NCI-H2029 treated with DMSO at 0.1 percent for 48 hours (cell line): ENCODE measurements around the gene JMJD8.

Experiments used
- DNase-seq: peaks from one replicate; lab custom pipeline; 2025; lab: John Stamatoyannopoulos, UW

The JMJD8 gene

DNA sequence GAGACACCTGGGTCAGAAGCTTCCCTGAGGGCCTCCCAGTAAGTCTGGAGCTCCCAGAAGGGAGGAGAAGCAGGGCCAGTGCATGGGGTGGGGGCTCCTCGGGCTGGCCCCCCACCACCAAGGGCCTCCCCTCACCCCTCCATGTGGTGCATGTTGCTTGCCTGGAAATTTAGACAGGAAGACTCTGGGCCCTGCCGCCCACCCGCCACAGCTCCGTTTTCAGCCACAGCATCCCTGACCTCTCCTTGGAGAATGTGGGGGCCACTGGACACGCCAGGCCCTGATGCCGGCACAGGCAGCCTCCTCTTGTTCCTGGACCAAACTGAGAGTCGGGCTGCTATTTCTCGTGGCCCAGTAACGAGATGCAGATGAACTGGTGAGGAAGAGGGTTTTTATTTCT, 45.3 kb downstream of the JMJD8 start:
- DNase-seq, result no peak

GRCh38 chr16:638034-638543, 46.0 kb downstream of the JMJD8 start:
- DNase-seq, result no peak

- DNase-seq, result no peak
Measured at GRCh38 chr16:637081-638018, 46.8 kb downstream of the JMJD8 start.

DNA sequence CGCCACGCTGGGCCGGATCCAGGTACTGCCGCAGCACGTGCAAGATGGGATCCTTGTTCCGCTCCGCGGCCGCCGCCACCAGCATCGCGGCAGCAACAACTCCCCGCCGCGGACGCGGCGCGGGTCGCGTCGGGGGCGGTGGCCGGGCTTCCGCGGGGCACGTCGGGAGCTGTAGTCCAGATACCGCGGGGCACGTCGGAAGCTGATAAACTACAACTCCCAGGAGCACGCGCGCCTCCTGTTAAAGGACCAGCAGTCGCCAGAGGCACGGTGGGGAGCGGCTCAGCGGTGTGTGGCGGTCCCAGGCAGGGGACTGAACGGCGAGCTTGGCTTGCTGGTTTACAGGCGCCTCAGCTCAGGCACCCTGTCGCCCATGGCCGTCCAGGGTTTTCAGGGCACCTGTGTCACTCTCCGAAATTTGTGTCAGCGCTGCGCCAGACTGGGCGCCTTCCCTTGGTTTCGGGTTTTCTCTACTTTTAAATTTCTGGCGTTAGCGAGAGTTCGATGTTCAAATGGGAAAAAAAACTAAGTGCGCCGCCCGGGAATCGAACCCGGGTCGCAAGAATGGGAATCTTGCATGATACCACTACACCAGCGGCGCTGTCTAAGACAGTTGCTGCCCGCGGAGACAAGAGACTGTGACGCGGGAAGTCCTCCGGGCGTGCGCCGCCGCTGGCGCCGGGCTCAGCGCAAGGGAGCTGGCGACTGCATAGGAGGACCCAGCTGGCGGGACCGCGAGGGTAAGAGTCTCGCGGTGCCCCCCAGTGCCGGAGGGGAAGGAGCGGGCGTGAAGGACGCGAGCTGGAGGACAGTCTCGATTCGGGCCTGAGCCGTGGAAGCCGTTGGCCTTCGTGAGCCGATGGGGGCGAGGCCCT, 47.7 kb downstream of the JMJD8 start, which contains the start of gene METTL26:
METTL26 (minus strand) TSS at position 100 of the 875 bp plus-strand sequence; CDS start at position 85, 15 bp downstream.
- peak; percentile 78 for DNase-seq

DNA sequence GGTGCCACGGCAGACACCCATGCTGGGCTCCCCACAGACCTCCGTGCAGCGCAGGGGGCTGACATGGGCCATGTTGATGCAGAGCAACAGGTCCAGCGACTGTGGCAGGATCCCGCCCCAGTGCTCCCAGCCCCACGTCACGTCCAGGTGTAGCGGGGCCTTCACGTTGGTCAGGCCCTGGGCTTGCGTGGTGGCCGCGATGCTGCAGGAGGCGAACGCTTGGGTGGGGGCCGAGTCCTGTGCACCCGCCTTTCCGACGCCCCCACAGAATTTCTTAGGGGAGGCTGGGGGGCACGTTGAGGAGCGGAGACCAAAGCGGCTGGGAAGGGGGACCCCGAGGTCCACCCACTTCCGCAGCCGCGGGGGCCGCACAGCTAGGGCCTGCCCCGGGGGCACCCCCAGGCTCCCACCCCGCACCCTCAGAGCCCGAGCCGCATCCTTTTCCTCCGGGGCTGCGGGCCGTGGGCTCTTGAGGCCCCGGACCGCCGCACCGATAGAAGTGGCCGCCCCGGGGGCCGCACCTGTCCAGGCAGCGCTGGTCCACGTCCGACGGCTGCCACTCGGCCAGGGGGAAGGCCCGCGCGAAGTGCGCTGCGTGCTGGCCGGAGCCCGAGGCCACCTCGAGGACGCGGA, 48.4 kb downstream of the JMJD8 start:
- DNase-seq, result no peak

DNA sequence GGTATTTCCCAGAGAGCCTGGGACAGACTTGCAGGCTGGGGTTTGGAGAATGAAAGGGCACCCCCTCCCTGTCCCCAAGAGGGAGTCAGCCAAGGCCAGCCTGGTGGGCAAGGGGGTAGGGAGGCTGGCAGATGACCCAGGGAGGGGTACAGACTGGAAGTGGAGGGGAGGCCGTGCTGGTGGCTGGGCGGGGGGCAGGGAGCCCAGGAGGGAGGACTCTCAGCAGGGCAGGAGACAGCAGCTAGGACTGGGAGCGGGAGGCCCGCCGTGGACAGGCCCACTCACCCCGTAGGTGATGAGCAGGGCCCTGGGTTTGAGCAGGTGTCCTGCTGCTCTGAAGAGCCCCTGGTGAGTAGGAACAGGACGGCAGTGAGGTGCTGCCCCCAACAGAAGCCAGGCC, 49.1 kb downstream of the JMJD8 start:
- DNase-seq, result no peak

DNA sequence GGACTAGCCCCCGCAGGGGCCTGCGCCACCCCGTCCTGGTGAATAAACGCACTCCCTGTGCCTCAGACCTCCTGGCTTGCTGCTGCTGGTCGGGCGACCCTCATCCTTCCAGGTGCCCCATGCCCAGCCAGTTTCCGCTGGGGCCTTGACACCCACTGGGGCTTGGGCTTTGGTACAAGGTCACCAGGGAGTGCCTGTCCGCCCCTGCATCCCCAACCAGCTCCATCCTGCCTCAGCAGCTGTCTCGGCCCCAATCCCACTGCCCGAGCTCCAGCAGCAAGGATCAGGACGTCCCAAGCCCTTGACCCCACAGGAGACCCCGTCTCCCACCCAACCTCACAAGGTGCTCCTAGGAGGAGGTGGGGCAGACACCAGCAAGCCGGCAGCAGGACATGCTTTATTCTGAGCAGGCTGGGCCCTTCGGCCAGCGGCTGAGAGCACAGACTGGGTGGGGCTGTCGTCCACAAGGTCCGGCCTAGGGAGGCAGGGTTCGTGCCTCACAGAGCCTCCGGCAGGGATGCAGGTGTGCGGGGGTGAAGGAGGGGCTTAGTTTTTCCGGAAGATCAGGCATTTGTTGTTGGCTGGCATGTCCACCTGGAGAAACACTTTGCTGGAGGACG, 50.0 kb downstream of the JMJD8 start:
- no peak for DNase-seq

DNA sequence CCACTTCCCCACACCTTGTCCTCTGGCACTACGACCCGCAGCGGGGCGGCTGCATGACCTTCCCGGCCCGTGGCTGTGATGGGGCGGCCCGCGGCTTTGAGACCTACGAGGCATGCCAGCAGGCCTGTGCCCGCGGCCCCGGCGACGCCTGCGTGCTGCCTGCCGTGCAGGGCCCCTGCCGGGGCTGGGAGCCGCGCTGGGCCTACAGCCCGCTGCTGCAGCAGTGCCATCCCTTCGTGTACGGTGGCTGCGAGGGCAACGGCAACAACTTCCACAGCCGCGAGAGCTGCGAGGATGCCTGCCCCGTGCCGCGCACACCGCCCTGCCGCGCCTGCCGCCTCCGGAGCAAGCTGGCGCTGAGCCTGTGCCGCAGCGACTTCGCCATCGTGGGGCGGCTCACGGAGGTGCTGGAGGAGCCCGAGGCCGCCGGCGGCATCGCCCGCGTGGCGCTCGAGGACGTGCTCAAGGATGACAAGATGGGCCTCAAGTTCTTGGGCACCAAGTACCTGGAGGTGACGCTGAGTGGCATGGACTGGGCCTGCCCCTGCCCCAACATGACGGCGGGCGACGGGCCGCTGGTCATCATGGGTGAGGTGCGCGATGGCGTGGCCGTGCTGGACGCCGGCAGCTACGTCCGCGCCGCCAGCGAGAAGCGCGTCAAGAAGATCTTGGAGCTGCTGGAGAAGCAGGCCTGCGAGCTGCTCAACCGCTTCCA, 50.6 kb downstream of the JMJD8 start:
- DNase-seq, result no peak

GRCh38 chr16:632486-633335, 51.4 kb downstream of the JMJD8 start:
- no peak for DNase-seq

- no peak for DNase-seq
Measured at GRCh38 chr16:631808-632358, 52.3 kb downstream of the JMJD8 start.
